GM12891 (cell line): ENCODE measurements around the gene PAK5.

Experiments used
- DNase-seq: peaks from one replicate; pipeline ENCODE4 v3.0.0; 2011; ENCODE audit warnings: low spot score; ENCODE audit not compliant: insufficient read length
- FAIRE-seq: peaks from 2 replicates; lab custom pipeline; 2011; peaks lifted over from hg19 to GRCh38; lab: Jason Lieb, UNC
- PAX5 ChIP-seq: IDR thresholded peaks from 2 replicates; pipeline ENCODE4 v1.6.1; 2011; ENCODE audit warnings: low read length, moderate library complexity, mild to moderate bottlenecking; ENCODE audit not compliant: insufficient read depth, severe bottlenecking
- POLR2A ChIP-seq: IDR thresholded peaks from 2 replicates; pipeline ENCODE4 v1.6.1; 2011; ENCODE audit warnings: low read depth, low read length, control low read depth
- POLR2AphosphoS5 ChIP-seq: IDR thresholded peaks from 2 replicates; pipeline ENCODE4 v1.6.1; 2011; ENCODE audit warnings: low read depth, low read length, control low read depth
- POU2F2 ChIP-seq: IDR thresholded peaks from 2 replicates; pipeline ENCODE4 v1.6.1; 2011; ENCODE audit warnings: low read depth, mild to moderate bottlenecking, control low read depth, low read length, moderate library complexity
- SPI1 ChIP-seq: IDR thresholded peaks from 2 replicates; pipeline ENCODE4 v1.6.1; 2011; ENCODE audit warnings: low read depth, low read length, control low read depth
- TAF1 ChIP-seq: IDR thresholded peaks from 2 replicates; pipeline ENCODE4 v1.6.1; 2011; ENCODE audit warnings: low read depth, low read length, control low read depth

Gene PAK5

DNA sequence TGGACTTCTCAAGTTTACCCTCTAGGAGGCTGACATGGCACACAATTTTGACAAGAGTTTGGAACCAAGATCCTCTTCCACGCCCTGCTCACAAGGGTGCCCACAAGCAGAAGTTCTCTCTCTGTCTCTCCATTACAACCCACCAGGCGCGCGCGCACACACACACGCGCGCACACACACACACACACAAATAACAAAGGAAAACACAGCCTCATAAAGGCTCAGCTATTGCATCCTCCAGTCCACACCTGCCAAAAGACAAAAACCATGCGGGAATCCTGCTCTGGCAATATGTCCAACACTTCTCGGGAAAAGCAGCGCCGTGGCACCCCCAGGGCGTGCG is 870 bp downstream of the PAK5 start:
- no peak for FAIRE-seq
- TF ChIP-seq POLR2AphosphoS5 (no peak), SPI1 (no peak)
- DNase-seq = no peak

DNA sequence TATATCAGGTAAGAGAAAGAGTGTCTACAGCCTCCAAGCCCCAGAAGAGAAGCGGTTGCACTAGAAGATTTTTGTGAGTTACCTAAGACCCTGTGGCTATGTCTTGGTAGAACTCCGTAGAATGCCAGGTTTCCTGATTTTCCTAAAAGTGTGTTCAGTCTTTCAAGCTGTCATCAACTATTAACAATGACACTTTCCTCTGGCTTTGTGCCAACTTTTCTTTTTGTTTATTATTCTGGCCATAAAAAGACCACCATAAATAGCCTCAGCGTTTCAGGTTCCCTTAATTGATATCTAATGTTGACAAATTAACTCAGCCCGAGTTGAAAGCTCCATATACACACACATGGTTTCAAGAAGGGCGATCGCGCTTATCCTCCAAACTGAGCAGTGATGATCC is 1.2 kb downstream of the PAK5 start:
- no peak for FAIRE-seq
- no peak for DNase-seq
- TF ChIP-seq POLR2A = no peak
- no peak for TF ChIP-seq PAX5
- no peak for TF ChIP-seq POU2F2
- no peak for TF ChIP-seq POLR2AphosphoS5
- TF ChIP-seq TAF1 = no peak
- TF ChIP-seq SPI1 = no peak

DNA sequence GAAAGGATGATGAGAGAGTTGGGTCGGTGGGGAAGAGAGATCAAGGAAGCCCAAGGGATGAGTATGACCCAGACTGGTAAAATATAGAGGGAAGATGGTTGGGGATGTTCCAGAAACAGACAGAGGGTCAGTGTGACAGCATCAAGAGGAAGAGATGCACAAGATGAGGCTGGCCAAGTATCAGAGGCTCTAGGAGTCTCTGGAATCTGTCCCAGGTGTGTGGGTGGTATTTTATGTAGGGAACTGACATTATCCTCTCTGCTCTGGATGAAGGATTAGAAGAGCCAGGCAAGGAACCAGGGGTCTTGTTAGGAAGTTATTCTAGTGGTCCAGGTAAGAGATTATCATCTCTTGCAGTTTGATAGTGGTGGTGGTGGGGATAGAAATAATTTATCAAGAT is 3.6 kb downstream of the PAK5 start:
- no peak for FAIRE-seq
- TF ChIP-seq POLR2A (no peak), SPI1 (no peak), POU2F2 (no peak), TAF1 (no peak), POLR2AphosphoS5 (no peak), PAX5 (no peak)
- no peak for DNase-seq

DNA sequence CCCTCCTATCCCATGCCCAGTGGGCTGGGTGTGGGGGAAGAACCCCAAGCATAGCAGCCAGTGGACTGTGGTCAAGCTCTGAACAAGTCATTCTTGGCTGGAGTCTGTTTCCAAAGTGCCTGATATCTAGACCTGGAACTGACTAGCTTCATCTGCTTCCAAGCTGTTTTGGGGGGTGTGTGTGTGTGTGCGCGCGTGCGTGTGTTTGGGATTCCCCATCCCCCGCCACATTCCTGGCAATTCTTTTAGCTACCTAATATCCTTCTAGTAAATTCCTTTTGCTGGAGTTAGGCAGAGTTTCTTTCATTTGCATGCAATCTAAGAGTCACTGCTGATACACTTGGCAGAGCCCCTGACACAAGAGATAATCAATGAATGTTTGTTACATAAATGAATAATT is 7.8 kb downstream of the PAK5 start:
- no peak for DNase-seq
- TF ChIP-seq TAF1 (no peak), POLR2A (no peak), POLR2AphosphoS5 (no peak), POU2F2 (no peak), SPI1 (no peak), PAX5 (no peak)
- FAIRE-seq = no peak

- FAIRE-seq = no peak
- no peak for DNase-seq
- TF ChIP-seq POLR2AphosphoS5 (no peak), TAF1 (no peak), POU2F2 (no peak)
Observed at GRCh38 chr20:9829835-9830234, 9.0 kb downstream of the PAK5 start.

DNA sequence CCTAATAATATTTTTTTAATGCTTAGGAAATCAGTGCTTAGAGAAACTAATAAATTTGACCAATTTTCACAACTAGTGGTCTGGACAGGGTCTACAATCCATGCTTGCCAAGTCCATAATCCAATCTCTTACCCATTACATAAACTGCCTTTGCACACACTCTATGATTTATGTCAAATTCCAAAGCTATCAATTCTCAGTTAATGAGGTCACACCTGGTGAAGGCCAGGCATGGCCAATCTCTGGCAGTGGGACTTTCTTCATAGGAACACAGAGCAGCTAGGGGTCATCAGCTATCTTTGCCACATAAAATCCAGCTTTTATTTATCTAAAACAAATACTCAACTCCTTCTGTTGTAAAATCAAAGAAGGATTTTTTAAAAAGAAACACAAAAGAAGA is 21.2 kb downstream of the PAK5 start:
- FAIRE-seq (no peak), DNase-seq (no peak)
- no peak for TF ChIP-seq POU2F2
- no peak for TF ChIP-seq POLR2A
- no peak for TF ChIP-seq POLR2AphosphoS5
- TF ChIP-seq PAX5 = no peak
- no peak for TF ChIP-seq SPI1
- no peak for TF ChIP-seq TAF1

DNA sequence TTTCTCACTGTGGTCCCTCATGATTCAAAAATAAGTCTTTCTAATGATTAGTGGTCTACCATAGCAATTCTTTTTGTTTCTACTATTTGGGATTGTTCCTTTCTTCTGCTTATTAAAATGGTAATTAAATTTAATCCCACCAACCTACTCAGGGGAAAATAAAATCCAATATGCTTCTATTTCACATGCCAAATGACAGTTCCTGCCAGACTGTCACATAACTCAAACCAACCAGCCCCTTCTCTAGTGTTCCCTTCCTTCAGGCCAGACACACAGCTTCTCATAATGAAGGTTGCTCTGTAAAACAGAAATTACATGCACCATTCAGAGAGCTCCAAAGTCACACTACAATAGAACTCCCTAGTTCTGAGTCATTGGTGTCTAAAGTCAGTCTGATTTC is 23.2 kb downstream of the PAK5 start:
- FAIRE-seq = no peak
- TF ChIP-seq POU2F2 (no peak), POLR2AphosphoS5 (no peak), TAF1 (no peak), PAX5 (no peak), SPI1 (no peak), POLR2A (no peak)
- DNase-seq = no peak

GRCh38 chr20:9810738-9811137 is 28.1 kb downstream of the PAK5 start:
- DNase-seq (no peak), FAIRE-seq (no peak)
- TF ChIP-seq POU2F2 = no peak
- no peak for TF ChIP-seq POLR2AphosphoS5
- TF ChIP-seq POLR2A = no peak
- no peak for TF ChIP-seq PAX5
- TF ChIP-seq TAF1 = no peak
- no peak for TF ChIP-seq SPI1

- DNase-seq (no peak), FAIRE-seq (no peak)
- TF ChIP-seq SPI1 = no peak
- no peak for TF ChIP-seq POU2F2
- no peak for TF ChIP-seq POLR2AphosphoS5
- no peak for TF ChIP-seq POLR2A
- no peak for TF ChIP-seq PAX5
- TF ChIP-seq TAF1 = no peak
Observed at GRCh38 chr20:9809271-9809670, 29.6 kb downstream of the PAK5 start.

DNA sequence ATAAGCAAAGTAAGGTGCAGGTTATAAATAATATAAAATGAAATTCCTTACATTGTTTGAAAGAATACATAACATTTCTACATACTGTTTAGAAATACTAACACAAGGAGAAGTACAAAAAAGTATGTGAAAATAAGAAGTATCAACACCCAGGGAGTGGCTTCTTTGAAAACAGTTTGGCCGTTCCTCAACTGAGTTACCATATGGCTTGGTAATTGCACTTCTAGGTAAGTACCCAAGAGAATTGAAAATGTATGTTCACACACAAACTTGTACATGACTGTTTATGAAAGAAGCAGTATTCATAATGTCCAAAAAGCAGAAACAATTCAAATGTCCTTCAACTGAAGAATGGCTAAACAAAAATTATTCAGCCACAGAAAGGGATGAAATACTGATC is 30.7 kb downstream of the PAK5 start:
- FAIRE-seq (no peak), DNase-seq (no peak)

GRCh38 chr20:9807136-9807535 is 31.7 kb downstream of the PAK5 start:
- TF ChIP-seq POU2F2 (no peak), SPI1 (no peak), TAF1 (no peak), POLR2AphosphoS5 (no peak), POLR2A (no peak), PAX5 (no peak)
- DNase-seq (no peak), FAIRE-seq (no peak)

More for the DNA sequence above, 30.7 kb downstream of the PAK5 start:
- TF ChIP-seq POU2F2 = no peak
- TF ChIP-seq TAF1 = no peak
- TF ChIP-seq POLR2AphosphoS5 = no peak
- no peak for TF ChIP-seq SPI1
- TF ChIP-seq POLR2A = no peak
- TF ChIP-seq PAX5 = no peak
